Activated naive CD8-positive, alpha-beta T cell (primary cell): Measurements from ENCODE around the gene BMP2K.

Source experiments
- H3K27ac Mint-ChIP-seq: one replicate; pipeline ENCODE4 v1.8.0; 2021; ENCODE audit warnings: mixed read lengths
- H3K27me3 Mint-ChIP-seq: one replicate; pipeline ENCODE4 v1.8.0; 2021; ENCODE audit warnings: mixed read lengths
- H3K36me3 Mint-ChIP-seq: one replicate; pipeline ENCODE4 v1.8.0; 2021; ENCODE audit warnings: mixed read lengths
- H3K4me1 Mint-ChIP-seq: one replicate; pipeline ENCODE4 v1.8.0; 2021; ENCODE audit warnings: low read depth, mixed read lengths
- H3K4me3 Mint-ChIP-seq: one replicate; pipeline ENCODE4 v1.8.0; 2021; ENCODE audit warnings: mild to moderate bottlenecking, mixed read lengths
- H3K9me3 Mint-ChIP-seq: one replicate; pipeline ENCODE4 v1.8.0; 2021; ENCODE audit warnings: low read depth, mixed read lengths

BMP2K gene

GRCh38 chr4:78756137-78756536, 20.0 kb upstream of the BMP2K start:
- H3K36me3 Mint-ChIP-seq, result no peaks in the 10 kb centered on the region
- H3K4me1 Mint-ChIP-seq, result no peaks in the 10 kb centered on the region
- no peak overlapping the region for H3K27ac Mint-ChIP-seq
- H3K9me3 Mint-ChIP-seq, result no peaks in the 10 kb centered on the region
- H3K27me3 Mint-ChIP-seq, result no peaks in the 10 kb centered on the region
- no peak overlapping the region for H3K4me3 Mint-ChIP-seq

GRCh38 chr4:78756776-78757175, 19.4 kb upstream of the BMP2K start:
- Mint-ChIP-seq H3K9me3 (no peaks in the 10 kb centered on the region), H3K36me3 (no peaks in the 10 kb centered on the region), H3K4me3 (no peak overlapping the region), H3K27me3 (no peaks in the 10 kb centered on the region), H3K27ac (no peak overlapping the region), H3K4me1 (no peaks in the 10 kb centered on the region)

- no peak overlapping the region for H3K27ac Mint-ChIP-seq
- H3K4me1 Mint-ChIP-seq, result no peaks in the 10 kb centered on the region
- no peaks in the 10 kb centered on the region for H3K9me3 Mint-ChIP-seq
- H3K27me3 Mint-ChIP-seq, result no peaks in the 10 kb centered on the region
- H3K4me3 Mint-ChIP-seq, result no peak overlapping the region
- H3K36me3 Mint-ChIP-seq, result no peaks in the 10 kb centered on the region
Measured at GRCh38 chr4:78757574-78757973, 18.6 kb upstream of the BMP2K start.

- no peaks in the 10 kb centered on the region for H3K36me3 Mint-ChIP-seq
- H3K4me1 Mint-ChIP-seq, result no peaks in the 10 kb centered on the region
- H3K27ac Mint-ChIP-seq, result no peak overlapping the region
- H3K4me3 Mint-ChIP-seq, result no peak overlapping the region
- no peaks in the 10 kb centered on the region for H3K9me3 Mint-ChIP-seq
- no peaks in the 10 kb centered on the region for H3K27me3 Mint-ChIP-seq
Measured at GRCh38 chr4:78758085-78758484, 18.1 kb upstream of the BMP2K start.

GRCh38 chr4:78762529-78762928, 13.6 kb upstream of the BMP2K start:
- no peaks in the 10 kb centered on the region for H3K27me3 Mint-ChIP-seq
- H3K36me3 Mint-ChIP-seq, result no peaks in the 10 kb centered on the region
- no peak overlapping the region for H3K4me3 Mint-ChIP-seq
- H3K4me1 Mint-ChIP-seq, result no peaks in the 10 kb centered on the region
- H3K9me3 Mint-ChIP-seq, result no peaks in the 10 kb centered on the region
- H3K27ac Mint-ChIP-seq, result no peak overlapping the region

- Mint-ChIP-seq H3K9me3 (no peaks in the 10 kb centered on the region), H3K36me3 (no peaks in the 10 kb centered on the region), H3K4me1 (peaks cover 2% of the 10 kb centered on the region), H3K27me3 (no peaks in the 10 kb centered on the region), H3K27ac (no peak overlapping the region), H3K4me3 (no peak overlapping the region)
Measured at GRCh38 chr4:78763251-78763650, 12.9 kb upstream of the BMP2K start.

- H3K4me1 Mint-ChIP-seq, result peaks cover 7% of the 10 kb centered on the region
- H3K9me3 Mint-ChIP-seq, result no peaks in the 10 kb centered on the region
- H3K27ac Mint-ChIP-seq, result no peak overlapping the region
- H3K27me3 Mint-ChIP-seq, result no peaks in the 10 kb centered on the region
- no peaks in the 10 kb centered on the region for H3K36me3 Mint-ChIP-seq
- no peak overlapping the region for H3K4me3 Mint-ChIP-seq
Measured at GRCh38 chr4:78763763-78764387, 12.3 kb upstream of the BMP2K start.

GRCh38 chr4:78764498-78764961, 11.6 kb upstream of the BMP2K start:
- Mint-ChIP-seq H3K4me3 (no peak overlapping the region), H3K27me3 (no peaks in the 10 kb centered on the region), H3K27ac (no peak overlapping the region), H3K4me1 (peaks cover 11% of the 10 kb centered on the region), H3K9me3 (no peaks in the 10 kb centered on the region), H3K36me3 (no peaks in the 10 kb centered on the region)

- no peak overlapping the region for H3K4me3 Mint-ChIP-seq
- H3K27ac Mint-ChIP-seq, result no peak overlapping the region
- H3K4me1 Mint-ChIP-seq, result peaks cover 14% of the 10 kb centered on the region
- H3K36me3 Mint-ChIP-seq, result no peaks in the 10 kb centered on the region
- H3K27me3 Mint-ChIP-seq, result no peaks in the 10 kb centered on the region
- no peaks in the 10 kb centered on the region for H3K9me3 Mint-ChIP-seq
Measured at GRCh38 chr4:78765432-78766006, 10.6 kb upstream of the BMP2K start.

- Mint-ChIP-seq H3K36me3 (no peaks in the 10 kb centered on the region), H3K4me3 (no peak overlapping the region), H3K27ac (no peak overlapping the region), H3K27me3 (no peaks in the 10 kb centered on the region), H3K9me3 (no peaks in the 10 kb centered on the region), H3K4me1 (peaks cover 14% of the 10 kb centered on the region)
Measured at GRCh38 chr4:78766026-78766425, 10.1 kb upstream of the BMP2K start.

- peaks cover 14% of the 10 kb centered on the region for H3K4me1 Mint-ChIP-seq
- no peaks in the 10 kb centered on the region for H3K36me3 Mint-ChIP-seq
- no peak overlapping the region for H3K4me3 Mint-ChIP-seq
- H3K9me3 Mint-ChIP-seq, result no peaks in the 10 kb centered on the region
- no peak overlapping the region for H3K27ac Mint-ChIP-seq
- no peaks in the 10 kb centered on the region for H3K27me3 Mint-ChIP-seq
Measured at GRCh38 chr4:78766650-78767049, 9.5 kb upstream of the BMP2K start.

- peaks cover 14% of the 10 kb centered on the region for H3K4me1 Mint-ChIP-seq
- H3K36me3 Mint-ChIP-seq, result no peaks in the 10 kb centered on the region
- no peak overlapping the region for H3K27ac Mint-ChIP-seq
- no peak overlapping the region for H3K4me3 Mint-ChIP-seq
- no peaks in the 10 kb centered on the region for H3K9me3 Mint-ChIP-seq
- H3K27me3 Mint-ChIP-seq, result no peaks in the 10 kb centered on the region
Measured at GRCh38 chr4:78767350-78767749, 8.8 kb upstream of the BMP2K start.

- no peaks in the 10 kb centered on the region for H3K27me3 Mint-ChIP-seq
- H3K4me1 Mint-ChIP-seq, result peaks cover 16% of the 10 kb centered on the region
- no peak overlapping the region for H3K27ac Mint-ChIP-seq
- no peak overlapping the region for H3K4me3 Mint-ChIP-seq
- H3K36me3 Mint-ChIP-seq, result no peaks in the 10 kb centered on the region
- H3K9me3 Mint-ChIP-seq, result no peaks in the 10 kb centered on the region
Measured at GRCh38 chr4:78768452-78769180, 7.5 kb upstream of the BMP2K start.

- Mint-ChIP-seq H3K9me3 (no peaks in the 10 kb centered on the region), H3K4me1 (peaks cover 25% of the 10 kb centered on the region), H3K27ac (no peak overlapping the region)
Measured at GRCh38 chr4:78770091-78770642, 6.0 kb upstream of the BMP2K start.

GRCh38 chr4:78772526-78773091, 3.5 kb upstream of the BMP2K start:
- no peaks in the 10 kb centered on the region for H3K36me3 Mint-ChIP-seq
- H3K27me3 Mint-ChIP-seq, result no peaks in the 10 kb centered on the region
- H3K4me3 Mint-ChIP-seq, result no peak overlapping the region
- H3K27ac Mint-ChIP-seq, result no peak overlapping the region
- no peaks in the 10 kb centered on the region for H3K9me3 Mint-ChIP-seq
- H3K4me1 Mint-ChIP-seq, result peaks cover 28% of the 10 kb centered on the region

More at GRCh38 chr4:78770091-78770642, 6.0 kb upstream of the BMP2K start:
- H3K27me3 Mint-ChIP-seq, result no peaks in the 10 kb centered on the region
- H3K36me3 Mint-ChIP-seq, result no peaks in the 10 kb centered on the region
- no peak overlapping the region for H3K4me3 Mint-ChIP-seq
